NCI-H2081 treated with DMSO at 0.1 percent for 48 hours (cell line): ENCODE data around the gene SMARCC2.
"Not testable (repeated sequence)": the region's sequence is repeated elsewhere in the genome, so short reads cannot be mapped to it uniquely, and the experiment has no call there.

Source experiments
- DNase-seq: peaks from one replicate; lab custom pipeline; 2025; lab: John Stamatoyannopoulos, UW

The SMARCC2 gene

DNA sequence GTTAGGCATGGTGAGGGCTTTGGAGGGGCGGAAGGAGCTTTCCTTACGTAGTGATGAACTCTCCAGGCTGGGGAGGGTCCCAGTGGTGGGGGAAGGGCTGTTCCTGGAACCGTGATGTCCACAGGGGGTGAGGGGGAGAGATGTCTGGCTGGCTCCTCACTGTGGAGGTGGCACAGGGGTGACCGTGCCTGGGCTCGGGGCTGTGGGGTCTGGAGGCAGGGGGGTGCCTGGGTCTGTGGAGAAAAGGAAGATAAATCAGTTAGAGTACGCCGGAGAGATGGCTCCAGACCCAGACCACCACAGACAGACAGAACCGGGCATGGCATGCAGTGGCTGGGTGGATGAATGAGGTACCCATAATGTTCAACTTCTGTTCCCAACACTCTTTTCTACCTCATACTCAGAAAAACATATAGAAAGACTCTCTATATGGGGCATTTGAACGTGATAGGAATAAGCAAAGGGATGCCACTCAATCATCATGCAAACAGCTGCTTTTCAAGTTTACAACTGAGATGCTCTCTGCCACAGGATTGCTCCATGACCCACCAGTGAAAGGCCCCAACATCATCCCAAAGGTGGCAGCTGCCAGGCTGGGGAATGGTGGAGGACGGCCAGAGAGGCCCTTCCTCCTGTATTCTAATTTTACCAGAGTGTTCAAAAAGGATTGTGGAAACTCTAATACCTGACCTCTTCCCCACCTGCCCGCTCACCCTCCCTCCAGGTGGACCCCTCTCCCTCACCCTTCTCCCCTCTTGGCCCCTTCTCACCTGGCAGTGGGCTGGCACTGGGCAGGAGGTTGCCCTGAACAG lies 25.5 kb downstream of the SMARCC2 start:
- no peak for DNase-seq

DNA sequence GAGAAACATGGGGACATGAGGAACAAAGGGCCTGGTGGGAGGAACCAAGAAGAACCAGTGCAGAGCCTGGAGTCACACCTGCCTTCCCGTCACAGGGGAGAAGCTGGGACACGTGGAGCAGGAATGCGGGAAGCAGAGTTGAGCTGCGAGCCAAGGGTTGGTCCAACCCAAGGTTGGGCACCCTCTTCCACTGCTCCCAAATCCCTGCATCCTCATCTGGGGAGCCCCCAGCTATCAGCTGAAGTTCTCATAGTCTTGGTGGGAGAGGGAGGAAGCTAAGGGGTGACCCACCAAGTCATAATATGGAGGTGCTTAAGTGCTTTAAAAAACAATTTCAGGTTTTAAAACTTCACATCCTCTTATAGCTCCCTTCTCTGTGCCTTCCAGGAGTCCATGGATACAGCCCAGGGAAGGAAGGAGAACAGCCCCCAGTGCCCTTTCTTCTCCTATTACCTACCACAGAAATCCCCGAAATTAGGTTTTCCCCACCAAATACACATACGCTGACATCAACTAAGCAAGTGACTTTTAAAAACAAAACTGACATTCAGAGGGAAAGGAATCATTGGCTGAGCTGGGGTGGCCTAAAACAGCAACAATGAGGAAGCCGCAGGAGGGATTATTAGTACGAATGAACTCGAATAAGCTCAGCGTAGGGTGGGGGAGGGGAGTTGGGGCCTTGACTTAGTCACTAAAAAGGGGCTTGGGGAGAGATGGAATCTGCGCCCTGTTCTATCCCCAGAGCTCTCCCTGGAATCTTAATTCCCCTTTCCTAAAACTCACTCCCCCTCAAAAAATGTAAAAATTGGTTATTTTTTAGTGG lies 26.6 kb downstream of the SMARCC2 start:
- DNase-seq, result no peak

DNA sequence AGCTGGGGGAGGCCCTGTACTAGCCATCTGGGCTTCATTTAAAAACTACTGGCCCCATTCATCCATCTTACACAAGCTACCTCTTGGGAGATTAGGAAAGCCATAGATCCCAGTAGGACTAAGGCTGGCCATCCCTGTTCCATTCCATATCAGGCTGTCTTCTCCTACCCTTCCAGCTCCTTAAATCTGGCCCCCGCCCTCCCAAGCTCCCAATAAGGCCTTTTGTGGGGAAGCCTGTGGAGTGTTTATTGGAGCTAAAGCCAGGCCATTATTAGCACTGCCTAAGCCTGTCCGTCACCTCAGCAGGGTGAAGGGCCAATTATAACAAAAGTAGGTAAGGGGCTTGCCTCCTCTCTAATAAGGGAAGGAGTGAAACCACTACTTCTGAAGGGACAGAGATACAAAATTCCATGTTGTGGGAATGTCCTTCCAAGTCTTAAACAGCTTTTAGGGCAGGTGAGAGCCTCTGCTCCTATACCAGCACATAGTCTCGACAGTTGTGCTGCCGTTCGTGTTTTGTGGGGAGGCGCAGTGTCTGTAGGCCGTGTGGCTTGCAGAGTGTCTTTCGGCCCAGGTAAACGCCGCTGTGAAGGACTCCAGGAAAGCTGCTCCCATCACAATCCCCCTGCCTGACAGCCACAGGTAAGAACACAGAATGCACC lies 27.5 kb downstream of the SMARCC2 start:
- no peak for DNase-seq

DNA sequence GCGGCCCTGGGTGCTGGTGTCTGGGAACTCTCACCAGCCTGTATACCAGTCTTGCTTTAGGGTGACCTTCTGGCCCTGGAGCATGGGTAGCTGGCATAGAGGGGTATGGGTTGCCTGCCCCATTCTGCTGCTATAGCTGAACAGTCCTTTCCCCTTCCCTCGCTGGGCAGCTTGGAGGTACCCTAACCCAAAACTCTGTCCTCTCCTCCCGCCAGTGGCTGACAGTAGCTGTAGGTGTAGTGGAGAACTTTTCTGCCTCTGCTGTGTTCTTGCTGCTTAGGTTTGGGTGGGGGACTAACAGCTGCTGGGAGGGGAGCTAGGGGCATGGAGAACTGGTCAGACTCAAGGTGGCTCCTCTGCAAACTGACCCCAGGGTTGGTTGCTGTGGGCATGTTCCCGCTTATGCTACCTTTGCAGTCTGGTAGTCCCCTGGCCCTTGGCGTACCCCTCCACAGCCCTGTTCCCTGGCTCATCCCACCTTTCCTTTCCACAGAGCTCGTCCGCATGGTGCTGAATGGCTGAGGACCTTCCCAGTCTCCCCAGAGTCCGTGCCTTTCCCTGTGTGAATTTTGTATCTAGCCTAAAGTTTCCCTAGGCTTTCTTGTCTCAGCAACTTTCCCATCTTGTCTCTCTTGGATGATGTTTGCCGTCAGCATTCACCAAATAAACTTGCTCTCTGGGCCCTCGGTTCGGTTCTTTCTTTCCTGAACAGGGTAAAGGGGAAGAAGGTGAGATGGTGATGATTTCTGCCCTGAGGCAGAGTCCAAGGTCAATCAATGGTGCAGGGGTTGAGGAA lies 28.2 kb downstream of the SMARCC2 start:
- no peak for DNase-seq

DNA sequence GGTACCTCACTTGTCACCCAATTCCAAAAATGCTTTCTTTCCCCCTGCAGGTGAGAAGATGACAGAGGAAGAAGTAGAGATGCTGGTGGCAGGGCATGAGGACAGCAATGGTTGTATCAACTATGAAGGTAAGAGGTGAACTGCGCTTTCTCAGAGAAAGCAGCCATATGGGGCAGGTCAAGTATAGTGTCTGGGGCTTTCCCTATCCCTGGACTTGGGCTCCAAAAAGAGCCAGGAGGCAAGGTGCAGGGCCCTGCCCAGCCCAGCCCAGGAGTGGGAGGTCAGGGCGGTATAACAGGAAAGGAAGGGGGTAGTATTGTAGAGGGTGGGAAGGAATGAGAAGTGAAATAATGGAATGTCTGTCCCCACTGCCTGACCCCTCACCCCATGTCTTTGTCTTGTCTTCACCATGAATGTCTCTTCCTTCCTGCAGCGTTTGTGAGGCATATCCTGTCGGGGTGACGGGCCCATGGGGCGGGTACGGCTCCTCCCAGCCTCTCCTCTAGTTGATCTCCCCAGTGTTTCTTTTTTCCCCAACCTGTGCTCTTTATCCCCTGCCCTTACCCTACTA lies 29.0 kb downstream of the SMARCC2 start:
- DNase-seq, result no peak

DNA sequence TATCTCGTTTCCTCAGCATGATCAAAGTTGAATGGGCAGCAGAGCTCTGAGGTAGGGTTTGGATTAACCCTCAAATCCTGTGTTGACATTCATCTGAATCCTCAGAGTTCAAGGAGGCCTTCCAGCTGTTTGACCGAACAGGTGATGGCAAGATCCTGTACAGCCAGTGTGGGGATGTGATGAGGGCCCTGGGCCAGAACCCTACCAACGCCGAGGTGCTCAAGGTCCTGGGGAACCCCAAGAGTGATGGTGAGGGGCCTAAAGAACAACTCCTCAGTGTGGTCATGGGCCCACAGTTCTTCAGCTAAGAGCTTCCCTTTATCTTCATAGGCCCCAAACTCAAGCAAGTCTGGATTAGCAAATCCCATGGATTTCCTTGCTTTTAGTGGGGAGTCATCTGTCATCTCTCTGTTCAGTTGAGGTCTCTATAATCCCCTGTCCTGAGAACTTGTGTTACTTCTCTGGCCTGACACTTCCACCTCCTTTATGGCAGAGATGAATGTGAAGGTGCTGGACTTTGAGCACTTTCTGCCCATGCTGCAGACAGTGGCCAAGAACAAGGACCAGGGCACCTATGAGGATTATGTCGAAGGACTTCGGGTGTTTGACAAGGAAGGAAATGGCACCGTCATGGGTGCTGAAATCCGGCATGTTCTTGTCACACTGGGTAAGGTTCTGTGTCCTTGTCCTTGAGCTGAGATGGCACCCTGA lies 29.6 kb downstream of the SMARCC2 start:
- DNase-seq, result no peak

DNA sequence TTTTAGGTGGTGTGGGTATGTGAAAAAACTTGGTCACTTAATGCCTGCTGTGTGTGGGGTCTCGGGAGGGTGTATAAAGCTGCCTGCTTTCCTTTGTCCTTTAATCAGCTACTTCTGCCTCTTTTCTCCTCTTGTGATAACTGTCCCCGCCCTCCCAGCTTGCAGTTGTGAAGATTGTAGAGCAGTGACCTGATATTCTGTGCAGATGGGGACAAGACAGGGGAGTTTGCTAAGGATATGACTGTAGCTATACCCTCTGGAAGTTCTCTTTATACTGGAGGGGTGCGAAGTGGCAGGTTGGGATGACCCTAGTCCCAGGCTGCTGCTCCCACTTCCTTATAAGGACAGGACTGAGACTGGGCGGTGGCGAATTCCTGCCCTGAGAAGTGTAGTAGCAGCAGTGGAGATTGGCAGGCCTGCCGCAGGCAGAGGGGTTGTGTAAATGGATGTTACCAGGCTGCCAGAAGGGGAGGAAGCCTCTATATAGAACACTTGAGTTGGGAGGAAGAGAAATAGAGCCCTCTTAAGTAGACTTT lies 30.3 kb downstream of the SMARCC2 start:
- DNase-seq, result no peak

DNA sequence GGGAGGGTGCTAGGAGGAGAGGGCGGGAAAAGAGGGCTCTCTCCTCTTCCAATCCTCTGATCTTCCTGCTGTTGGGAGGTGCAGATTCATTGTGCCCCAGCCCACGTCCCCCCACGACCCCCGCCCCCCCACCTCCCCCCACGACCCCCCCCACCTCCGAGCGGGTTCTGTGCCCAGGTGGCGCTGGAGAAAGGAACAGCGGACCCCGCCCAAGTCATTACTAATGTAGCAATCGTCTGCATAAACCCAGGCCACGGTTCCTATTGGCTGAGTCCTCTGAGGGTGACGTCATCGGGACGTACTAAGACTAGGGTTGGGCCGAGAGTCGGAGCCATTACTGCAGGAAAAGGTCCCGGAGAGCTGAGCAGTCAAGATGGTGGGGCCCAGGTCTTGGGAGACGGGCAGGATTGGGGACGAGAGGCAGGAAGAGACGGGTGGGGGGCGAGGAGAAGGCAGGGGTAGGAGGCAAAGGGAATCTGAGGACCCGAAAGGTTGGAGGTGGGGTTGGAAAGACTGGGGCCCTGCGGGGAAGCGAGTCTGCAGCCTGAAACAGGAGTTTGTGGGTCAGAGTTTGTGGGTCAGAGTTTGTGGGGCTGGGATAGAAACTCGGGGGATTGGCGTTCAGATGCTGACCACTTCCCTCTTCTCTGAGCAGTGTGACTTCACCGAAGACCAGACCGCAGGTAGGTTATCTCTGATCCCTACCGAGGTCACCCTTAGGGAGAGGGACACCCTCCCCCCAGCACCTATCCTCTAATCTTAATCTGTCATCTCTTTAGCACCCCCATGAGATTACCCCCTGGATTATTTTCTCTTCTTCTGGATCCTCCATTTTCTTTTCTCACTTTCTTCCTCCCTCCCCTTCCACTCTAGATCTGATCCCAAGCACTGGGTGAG lies 31.0 kb downstream of the SMARCC2 start, which contains the start of gene MYL6:
TSS of gene MYL6 (plus strand) at position 331 of the 897 bp plus-strand sequence. CDS start at position 374, 43 bp downstream.
- peak; percentile 89 for DNase-seq

DNA sequence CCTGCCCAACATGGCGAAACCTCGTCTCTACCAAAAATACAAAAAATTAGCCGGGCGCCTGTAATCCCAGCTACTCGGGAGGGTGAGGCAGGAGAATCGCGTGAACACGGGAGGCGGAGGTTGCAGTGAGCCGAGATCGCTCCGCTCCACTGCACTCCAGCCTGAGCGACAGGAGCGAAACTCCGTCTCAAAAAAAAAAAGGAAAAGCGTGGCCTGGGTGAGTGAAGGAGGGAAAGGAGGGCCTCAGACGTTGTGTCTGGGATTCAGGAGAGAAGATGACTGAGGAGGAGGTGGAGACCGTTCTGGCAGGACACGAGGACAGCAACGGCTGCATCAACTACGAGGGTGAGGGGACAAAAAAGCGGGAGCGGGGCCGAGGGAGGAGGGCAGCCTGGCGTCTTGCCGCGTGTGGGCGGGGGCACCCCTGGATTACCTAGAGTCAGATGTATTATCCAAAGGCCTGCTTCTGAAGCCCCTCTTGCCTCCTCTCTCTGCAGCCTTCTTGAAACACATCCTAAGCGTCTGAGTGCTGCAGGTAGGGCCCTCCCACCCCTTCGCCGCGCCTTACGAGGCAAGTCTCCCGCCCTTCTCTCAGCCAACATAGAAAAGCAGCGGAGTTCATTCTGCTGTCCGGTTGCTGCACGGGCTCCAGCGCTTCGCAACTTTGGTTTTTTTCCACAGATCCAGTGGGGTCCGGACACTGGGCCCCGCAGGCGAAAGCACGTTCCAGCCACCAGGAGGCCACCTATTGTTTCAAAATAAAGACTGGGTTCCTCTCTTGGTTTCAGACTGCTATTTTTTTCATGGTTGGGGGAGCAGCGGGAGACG lies 31.9 kb downstream of the SMARCC2 start:
- peak; percentile 20 for DNase-seq

DNA sequence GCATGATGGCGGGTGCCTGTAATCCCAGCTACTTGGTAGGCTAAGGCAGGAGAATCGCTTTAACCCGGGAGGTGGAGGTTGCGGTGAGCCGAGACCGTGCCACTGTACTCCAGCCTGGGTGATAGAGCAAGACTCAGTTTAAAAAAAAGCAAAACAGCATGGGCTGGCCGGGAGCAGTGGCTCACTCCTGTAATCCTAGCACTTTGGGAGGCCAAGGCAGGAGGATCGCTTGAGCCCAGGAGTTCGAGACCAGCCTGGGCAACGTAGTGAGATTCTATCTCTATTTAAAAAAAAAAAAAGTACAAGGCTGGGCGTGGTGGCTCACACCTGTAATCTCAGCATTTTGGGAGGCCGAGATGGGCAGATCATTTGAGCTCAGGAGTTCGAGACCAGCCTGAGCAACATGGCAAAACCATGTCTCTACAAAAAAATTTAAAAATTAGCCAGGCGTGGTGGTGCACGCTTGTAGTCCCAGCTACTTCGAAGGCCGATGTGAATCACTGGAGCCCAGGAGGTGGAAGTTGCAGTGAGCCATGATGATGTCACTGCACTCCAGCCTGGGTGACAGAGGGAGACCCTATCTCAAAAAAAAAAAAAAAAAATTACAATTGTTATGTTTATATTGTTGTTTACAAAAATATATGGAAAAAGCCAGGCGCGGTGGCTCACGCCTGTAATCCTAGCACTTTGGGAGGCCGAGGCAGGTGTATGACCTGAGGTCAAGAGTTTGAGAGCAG lies 32.7 kb downstream of the SMARCC2 start:
- DNase-seq, result not testable (repeated sequence)

DNA sequence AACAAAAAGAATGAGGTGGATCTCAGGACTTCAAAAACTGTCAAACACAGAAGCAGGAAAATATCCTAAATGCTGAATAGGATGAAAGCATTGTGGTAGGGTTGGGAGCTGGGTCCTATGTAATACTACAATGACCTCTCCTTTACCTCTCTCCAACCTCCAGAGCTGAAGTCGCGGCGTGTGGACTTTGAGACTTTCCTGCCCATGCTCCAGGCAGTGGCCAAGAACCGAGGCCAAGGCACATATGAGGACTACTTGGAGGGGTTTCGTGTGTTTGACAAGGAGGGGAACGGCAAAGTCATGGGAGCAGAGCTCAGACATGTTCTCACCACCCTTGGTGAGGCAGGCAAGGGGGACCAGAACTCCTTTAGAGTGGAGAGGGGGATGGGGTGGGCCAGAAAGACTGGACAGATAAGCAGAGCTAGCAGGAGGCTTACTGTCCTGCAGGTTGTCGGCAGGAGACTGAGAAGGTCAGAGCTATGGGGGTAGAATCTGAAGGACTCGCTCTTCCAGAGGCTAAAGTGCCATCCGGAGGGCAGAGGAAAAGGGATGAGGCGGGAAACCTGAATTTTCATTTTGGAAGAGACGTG lies 33.9 kb downstream of the SMARCC2 start:
- no peak for DNase-seq

DNA sequence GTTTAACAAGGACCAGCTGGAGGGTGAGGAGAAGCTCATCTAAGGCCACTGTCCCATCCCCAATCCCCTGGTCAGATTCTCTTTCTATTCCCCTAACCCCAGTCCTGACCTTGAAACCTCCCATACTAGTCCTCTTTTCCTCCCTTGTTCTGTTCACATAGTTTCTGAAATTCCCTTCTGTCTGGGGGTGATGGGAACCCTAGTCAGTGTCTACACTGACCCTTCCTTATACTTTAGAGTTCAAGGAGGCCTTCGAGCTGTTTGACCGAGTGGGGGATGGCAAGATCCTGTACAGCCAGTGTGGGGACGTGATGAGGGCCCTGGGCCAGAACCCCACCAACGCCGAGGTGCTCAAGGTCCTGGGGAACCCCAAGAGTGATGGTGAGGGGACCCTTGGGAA lies 34.5 kb downstream of the SMARCC2 start:
- DNase-seq, result no peak

DNA sequence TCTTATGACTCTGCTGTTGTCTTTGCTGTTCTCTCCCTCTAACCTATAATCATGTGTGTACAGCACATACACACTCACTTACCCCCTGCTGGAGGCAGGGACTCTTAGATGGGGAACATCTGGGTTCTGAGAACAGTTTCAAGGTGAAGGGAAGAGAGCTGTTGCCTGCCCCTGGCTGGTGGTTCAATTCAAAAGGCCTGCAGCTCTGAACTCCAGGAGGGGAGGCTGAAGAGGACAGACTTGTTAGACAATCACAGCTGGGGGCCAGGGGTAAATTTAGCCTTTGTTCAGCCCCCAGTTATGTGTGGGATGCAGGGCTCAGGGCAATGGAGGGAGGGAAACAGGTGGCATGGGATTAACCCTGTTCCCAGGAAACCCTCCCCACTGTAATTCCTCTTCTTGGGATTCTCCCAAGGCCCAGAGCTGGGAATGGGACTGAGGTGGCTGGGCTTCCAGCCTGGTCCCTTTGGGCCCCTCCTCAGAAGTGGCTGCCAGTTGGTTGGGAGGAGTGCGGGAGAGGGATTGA lies 35.0 kb downstream of the SMARCC2 start:
- DNase-seq, result no peak

DNA sequence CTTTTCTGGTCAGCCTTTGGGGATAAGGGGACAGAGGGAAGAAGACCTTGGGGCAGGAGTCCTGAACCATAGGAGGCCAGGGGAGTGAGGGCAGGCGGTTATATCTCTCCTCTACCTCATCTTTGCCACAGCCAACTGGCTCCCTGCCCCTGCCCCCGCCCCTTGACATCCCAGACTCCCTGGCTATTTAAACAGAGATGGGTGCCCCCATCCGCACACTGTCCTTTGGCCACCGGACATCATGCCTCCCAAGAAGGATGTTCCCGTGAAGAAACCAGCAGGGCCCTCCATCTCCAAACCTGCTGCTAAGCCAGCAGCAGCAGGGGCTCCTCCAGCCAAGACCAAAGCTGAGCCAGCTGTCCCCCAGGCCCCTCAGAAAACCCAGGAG lies 35.6 kb downstream of the SMARCC2 start:
- DNase-seq, result no peak

DNA sequence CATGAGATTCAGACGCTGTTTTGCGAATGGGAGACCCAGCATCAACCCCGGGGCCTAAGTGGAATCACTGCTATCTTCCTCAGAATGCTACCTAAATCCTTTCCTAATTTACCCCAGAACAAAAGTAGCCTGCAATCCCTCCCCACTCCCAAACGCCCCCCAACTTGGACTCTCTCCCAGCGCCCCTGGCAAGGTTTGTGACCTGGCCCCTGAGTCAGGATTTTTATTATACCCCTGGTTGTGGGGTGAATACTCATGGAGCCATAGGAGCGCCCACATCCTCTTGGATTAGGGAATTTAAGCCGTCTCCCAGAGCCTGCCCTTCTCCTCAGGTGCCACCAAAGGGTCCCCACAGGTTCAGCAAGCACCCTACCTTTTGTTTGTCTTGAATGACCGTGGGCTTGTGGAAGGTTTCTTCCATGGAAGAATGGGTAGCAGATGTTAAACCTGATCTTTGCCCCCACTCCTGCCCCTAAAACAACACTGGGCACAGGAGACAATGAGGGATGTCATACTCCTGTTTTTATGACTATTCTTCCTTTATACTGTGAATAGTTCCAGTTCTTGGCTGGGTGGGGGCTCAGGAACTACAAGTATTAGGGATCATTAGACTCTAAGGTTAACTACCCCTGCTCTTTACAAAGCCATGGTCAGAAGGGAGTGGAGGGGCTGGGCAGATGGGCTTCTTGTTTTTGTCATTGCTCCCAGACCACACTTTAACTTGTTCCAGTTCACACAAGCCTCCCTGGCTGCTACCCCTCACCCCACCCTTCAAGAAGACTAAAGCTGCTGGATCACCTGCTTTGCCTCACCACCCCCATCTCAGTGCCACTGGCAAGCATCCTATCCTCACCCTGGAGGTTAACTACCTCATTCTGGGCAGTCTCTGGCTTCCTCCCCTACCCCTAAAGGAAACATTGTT lies 36.3 kb downstream of the SMARCC2 start:
- no peak for DNase-seq

DNA sequence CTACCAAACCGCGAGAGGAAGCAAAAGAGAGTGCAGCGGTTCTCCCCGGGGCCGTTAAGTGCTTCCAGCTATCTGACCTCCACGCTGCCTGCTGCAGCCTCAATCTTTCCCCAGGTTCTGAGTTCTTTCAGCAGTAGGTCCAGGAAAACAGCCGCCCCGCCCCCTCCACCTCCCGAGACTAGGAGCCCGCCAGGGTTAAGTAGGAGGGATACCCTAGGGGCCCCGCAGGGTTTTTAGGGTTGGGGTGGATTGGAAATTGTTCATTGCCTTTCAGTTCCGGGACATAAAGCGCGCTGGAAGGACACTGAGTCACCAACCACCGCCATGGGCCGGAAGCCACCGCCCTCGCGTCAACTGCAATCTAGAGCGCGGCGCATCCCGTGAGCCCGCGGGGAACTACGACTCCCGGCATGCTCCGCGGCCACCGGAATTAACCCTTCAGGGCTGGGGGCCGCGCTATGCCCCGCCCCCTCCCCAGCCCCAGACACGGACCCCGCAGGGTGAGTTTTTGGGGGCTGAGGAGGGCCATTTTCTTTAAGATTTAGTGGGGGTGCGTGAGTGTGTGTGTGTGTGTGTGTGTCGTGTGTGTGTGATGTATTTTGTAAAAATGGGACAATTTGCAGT lies 37.0 kb downstream of the SMARCC2 start, which contains the start of gene MYL6B:
TSS of gene MYL6B (plus strand) at position 456 of the 624 bp plus-strand sequence. CDS start 1,332 bp downstream, outside the sequence.
- peak; percentile 30 for DNase-seq
